ENCODE results near the gene ACSL3.
"Not testable (repeated sequence)": the region's sequence is repeated elsewhere in the genome, so short reads cannot be mapped to it uniquely, and the experiment has no call there.

- TF ChIP-seq CTCF (IDR thresholded peaks at IDR 0.05); ZFX (IDR thresholded peaks at IDR 0.05; ENCODE audit: borderline replicate concordance): not testable (repeated sequence)
These were observed 12.8 kb upstream of the ACSL3 start for GRCh38 chr2:222848031-222848430.
